Activated B cell treated with CpG ODN at 0.5 μM for 24 hours (primary cell): ENCODE results near the gene DNAI7. TPM values are rescaled to one million over a fixed set of nuclear protein-coding genes. Genes with fewer than 3 reads are reported as not detected.

Experiments used
- ATAC-seq: fragments of 200-7000 bp; cut with Tn5 transposase; one replicate; pipeline ENCODE4 v1.10.0; 2021; ENCODE audit warnings: low read depth, mild to moderate bottlenecking, moderate library complexity
- CTCF ChIA-PET: fragments of 350-600 bp; sonication (Branson Sonifier 250); formaldehyde crosslinking; loops from one replicate; lab custom pipeline; 2021; ENCODE audit warnings: antibody characterized with exemption; lab: Charles Lee
- POLR2A ChIA-PET: fragments of 350-600 bp; sonication (Branson Sonifier 250); formaldehyde crosslinking; loops from one replicate; lab custom pipeline; 2021; ENCODE audit warnings: antibody characterized with exemption; lab: Charles Lee
- DNase-seq: peaks from one replicate; pipeline ENCODE4 v3.0.0; 2022
- H3K27ac Mint-ChIP-seq: one replicate; pipeline ENCODE4 v1.8.0; 2020; ENCODE audit warnings: mixed read lengths
- H3K27me3 Mint-ChIP-seq: one replicate; pipeline ENCODE4 v1.8.0; 2021; ENCODE audit warnings: mixed read lengths
- H3K36me3 Mint-ChIP-seq: one replicate; pipeline ENCODE4 v1.8.0; 2021; ENCODE audit warnings: low read depth, mixed read lengths
- H3K4me1 Mint-ChIP-seq: one replicate; pipeline ENCODE4 v1.8.0; 2021; ENCODE audit warnings: mixed read lengths
- H3K4me3 Mint-ChIP-seq: one replicate; pipeline ENCODE4 v1.8.0; 2020; ENCODE audit warnings: mild to moderate bottlenecking, mixed read lengths
- H3K9me3 Mint-ChIP-seq: one replicate; pipeline ENCODE4 v1.8.0; 2020; ENCODE audit warnings: mixed read lengths
- intact Hi-C: fragments of 100-400 bp; cut with micrococcal nuclease; formaldehyde crosslinking; loops from one replicate; pipeline ENCODE4 v1.15.1; 2024
- total RNA-seq: library from RNA; stranded (reverse); gene quantifications from 2 replicates; pipeline ENCODE4 v1.2.3, GENCODE V29; 2022
- TF ChIP-seq, protein P1 (sequence below): fragments of 200-600 bp; IDR thresholded peaks from one replicate; pipeline ENCODE4 v1.8.0; 2022; ENCODE audit warnings: antibody characterized with exemption, mild to moderate bottlenecking

DNAI7 gene
- total RNA-seq, 1 donor from 2014 or later = 0.27 TPM

DNA sequence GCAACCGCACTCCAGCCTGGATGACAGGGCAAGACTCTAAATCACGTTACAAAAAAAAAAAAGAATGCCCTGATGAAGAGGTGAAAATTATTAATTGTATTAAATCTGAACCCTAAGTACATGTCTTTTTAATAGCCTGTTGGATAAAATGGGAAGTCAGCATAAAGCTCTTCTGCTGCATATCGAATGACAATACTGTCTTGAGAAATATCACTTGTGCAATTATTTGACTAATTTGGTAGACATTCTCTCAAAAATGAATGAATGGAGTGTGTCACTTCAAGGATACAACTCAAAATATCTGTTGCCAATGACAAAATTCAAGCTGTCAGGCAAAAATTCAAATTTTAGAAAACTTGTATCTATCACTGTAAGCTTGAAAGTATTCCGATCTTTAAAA is 38.9 kb downstream of the DNAI7 start:
- ChIA-PET CTCF (interaction anchor here (1.8 kb wide), 1 partner anchor 159 kb away, joined by 9 read pairs; no protein-coding TSS in a partner anchor), POLR2A (interaction anchor here (0.7 to 2.5 kb wide), 3 partner anchors 39 to 209 kb away, joined by 3 to 20 read pairs (median 3); partner anchors contain the start of genes DNAI7 and ETFRF1)
- Mint-ChIP-seq H3K27ac (peak overlapping the region; percentile 87), H3K4me1 (peaks cover 48% of the 10 kb centered on the region), H3K36me3 (peaks cover 3% of the 10 kb centered on the region), H3K9me3 (no peaks in the 10 kb centered on the region), H3K27me3 (no peaks in the 10 kb centered on the region), H3K4me3 (no peak overlapping the region)
- ATAC-seq (no peak), DNase-seq (no peak)
- intact Hi-C loops = loop anchor here (5.0 kb wide), 3 partner anchors 161 to 559 kb away; no protein-coding TSS in a partner anchor
- TF ChIP-seq, protein P1, sequence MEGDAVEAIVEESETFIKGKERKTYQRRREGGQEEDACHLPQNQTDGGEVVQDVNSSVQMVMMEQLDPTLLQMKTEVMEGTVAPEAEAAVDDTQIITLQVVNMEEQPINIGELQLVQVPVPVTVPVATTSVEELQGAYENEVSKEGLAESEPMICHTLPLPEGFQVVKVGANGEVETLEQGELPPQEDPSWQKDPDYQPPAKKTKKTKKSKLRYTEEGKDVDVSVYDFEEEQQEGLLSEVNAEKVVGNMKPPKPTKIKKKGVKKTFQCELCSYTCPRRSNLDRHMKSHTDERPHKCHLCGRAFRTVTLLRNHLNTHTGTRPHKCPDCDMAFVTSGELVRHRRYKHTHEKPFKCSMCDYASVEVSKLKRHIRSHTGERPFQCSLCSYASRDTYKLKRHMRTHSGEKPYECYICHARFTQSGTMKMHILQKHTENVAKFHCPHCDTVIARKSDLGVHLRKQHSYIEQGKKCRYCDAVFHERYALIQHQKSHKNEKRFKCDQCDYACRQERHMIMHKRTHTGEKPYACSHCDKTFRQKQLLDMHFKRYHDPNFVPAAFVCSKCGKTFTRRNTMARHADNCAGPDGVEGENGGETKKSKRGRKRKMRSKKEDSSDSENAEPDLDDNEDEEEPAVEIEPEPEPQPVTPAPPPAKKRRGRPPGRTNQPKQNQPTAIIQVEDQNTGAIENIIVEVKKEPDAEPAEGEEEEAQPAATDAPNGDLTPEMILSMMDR = no peak

DNA sequence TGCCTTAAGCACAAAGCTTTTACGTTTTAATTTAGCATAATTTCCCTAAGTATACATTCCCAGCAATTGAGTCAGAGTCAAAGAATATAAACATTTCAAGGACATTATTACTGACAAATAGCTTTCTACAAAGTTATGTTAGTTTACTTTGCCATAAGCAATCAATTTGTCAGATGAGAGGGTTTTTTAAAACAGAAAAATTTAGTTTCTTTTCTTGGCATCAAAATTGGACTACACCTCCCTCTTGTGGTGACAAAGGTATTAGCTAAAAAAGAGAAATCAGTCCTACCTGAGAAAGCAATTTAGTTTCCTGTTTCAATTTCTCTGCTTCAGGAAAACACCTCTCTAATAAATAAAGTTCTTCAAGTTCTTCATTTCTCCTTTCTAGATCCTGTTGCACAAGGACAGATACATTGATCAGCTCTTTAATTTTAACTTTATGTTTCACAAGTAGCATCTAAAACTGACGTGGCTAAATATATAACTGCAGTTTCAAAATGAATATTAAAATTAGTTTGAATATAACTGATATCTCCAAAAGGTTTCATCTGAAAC is 39.9 kb downstream of the DNAI7 start:
- H3K27me3 Mint-ChIP-seq = no peaks in the 10 kb centered on the region
- CTCF ChIA-PET = interaction anchor here (0.8 to 2.2 kb wide), 14 partner anchors 18 to 198 kb away, joined by 3 to 16 read pairs (median 4); partner anchors contain the start of genes DNAI7 and ETFRF1
- H3K36me3 Mint-ChIP-seq = peaks cover 3% of the 10 kb centered on the region
- TF ChIP-seq, protein P1 = no peak
- no peak for DNase-seq
- H3K4me1 Mint-ChIP-seq = peaks cover 45% of the 10 kb centered on the region
- intact Hi-C loops = loop anchor here (1.0 to 5.0 kb wide), 10 partner anchors 24 to 558 kb away; partner anchors contain the start of gene KRAS
- no peaks in the 10 kb centered on the region for H3K9me3 Mint-ChIP-seq
- peak overlapping the region; percentile 70 for H3K4me3 Mint-ChIP-seq
- POLR2A ChIA-PET = interaction anchor here (0.5 to 2.5 kb wide), 7 partner anchors 28 to 163 kb away, joined by 3 to 20 read pairs (median 6); partner anchors contain the start of genes DNAI7, ETFRF1 and KRAS
- ATAC-seq = peak; percentile 27
- peak overlapping the region; percentile 87 for H3K27ac Mint-ChIP-seq

DNA sequence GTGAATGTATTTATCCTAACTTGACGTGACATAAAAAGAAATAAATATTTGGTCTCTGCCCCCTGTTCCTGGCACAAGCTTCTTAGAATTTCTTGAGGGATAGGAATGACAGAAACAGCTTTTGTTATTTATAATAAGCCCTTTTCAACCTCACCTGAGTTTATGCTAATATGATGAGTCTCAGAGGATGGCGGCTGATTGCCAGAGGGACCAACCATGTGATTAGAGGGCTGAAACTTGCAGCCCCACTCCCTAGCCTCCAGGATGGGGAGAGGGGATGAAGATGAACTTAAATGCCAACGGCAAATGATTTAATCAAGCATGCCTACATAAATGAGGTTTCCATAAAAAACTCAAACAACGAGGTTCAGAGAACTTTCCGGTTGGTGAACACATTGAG is 42.9 kb downstream of the DNAI7 start:
- Mint-ChIP-seq H3K27me3 (no peaks in the 10 kb centered on the region), H3K36me3 (no peaks in the 10 kb centered on the region), H3K4me1 (peaks cover 27% of the 10 kb centered on the region), H3K27ac (no peak overlapping the region), H3K9me3 (no peaks in the 10 kb centered on the region), H3K4me3 (no peak overlapping the region)
- no peak for DNase-seq
- no peak for ATAC-seq
- POLR2A ChIA-PET = no interaction called here
- CTCF ChIA-PET = interaction anchor here (1.1 to 1.3 kb wide), 2 partner anchors 20 to 22 kb away, joined by 4 to 5 read pairs; no protein-coding TSS in a partner anchor
- intact Hi-C loops = no loop called here
- TF ChIP-seq, protein P1 = no peak

DNA sequence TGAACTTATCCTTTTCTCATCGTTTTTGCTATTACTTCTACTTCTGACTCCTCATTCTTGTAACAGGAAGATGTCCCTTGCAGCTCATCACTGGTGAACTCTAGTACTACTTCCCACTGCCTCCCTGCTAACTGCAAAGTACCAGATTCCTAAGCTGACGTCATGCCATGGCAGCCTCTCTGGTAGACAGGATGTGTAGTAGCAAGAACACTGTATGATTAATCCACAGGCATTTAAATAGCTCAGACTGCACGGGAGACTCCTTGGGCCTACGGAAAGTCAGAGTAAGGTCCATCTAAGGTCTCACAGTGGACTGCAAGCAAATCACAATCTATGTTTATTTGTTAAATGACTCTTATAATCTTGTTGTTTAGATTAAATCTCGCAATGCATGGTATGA is 43.5 kb downstream of the DNAI7 start:
- no peak overlapping the region for H3K4me3 Mint-ChIP-seq

DNA sequence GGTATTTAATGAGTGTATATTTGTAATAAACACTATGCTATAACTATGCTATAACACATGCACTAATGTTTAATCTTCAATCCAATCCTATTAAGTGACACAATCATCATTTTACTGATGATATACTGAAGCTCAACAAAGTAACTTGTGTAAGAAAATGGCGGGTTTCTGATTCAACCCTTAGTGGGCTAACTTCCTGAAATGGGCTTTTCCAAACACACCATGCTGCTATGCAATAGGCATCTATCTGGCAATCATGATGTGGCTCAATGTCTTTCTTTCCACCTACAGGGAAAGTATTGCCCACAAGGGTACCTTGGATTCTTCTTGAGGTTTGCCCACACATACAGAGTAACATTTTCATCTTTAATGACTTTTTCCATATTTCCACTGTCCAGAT is 48.3 kb downstream of the DNAI7 start:
- no peaks in the 10 kb centered on the region for H3K36me3 Mint-ChIP-seq
- DNase-seq (no peak), ATAC-seq (no peak)
- ChIA-PET POLR2A (no interaction called here), CTCF (no interaction called here)
- H3K27me3 Mint-ChIP-seq = no peaks in the 10 kb centered on the region
- TF ChIP-seq, protein P1 = no peak
- intact Hi-C loops = no loop called here
- no peaks in the 10 kb centered on the region for H3K4me1 Mint-ChIP-seq
- no peak overlapping the region for H3K27ac Mint-ChIP-seq
- no peaks in the 10 kb centered on the region for H3K9me3 Mint-ChIP-seq
- no peak overlapping the region for H3K4me3 Mint-ChIP-seq

More for the DNA sequence above, 43.5 kb downstream of the DNAI7 start:
- CTCF ChIA-PET = interaction anchor here (0.8 to 1.3 kb wide), 3 partner anchors 20 to 160 kb away, joined by 3 to 5 read pairs (median 4); no protein-coding TSS in a partner anchor
- peaks cover 22% of the 10 kb centered on the region for H3K4me1 Mint-ChIP-seq
- intact Hi-C loops = no loop called here
- POLR2A ChIA-PET = no interaction called here
- H3K27ac Mint-ChIP-seq = no peak overlapping the region
- no peaks in the 10 kb centered on the region for H3K9me3 Mint-ChIP-seq
- ATAC-seq (no peak), DNase-seq (no peak)
- H3K36me3 Mint-ChIP-seq = no peaks in the 10 kb centered on the region
- TF ChIP-seq, protein P1 = no peak
- H3K27me3 Mint-ChIP-seq = no peaks in the 10 kb centered on the region
